RWPE2 (cell line): ENCODE data around the gene MMP10.
"Not testable (repeated sequence)": the region's sequence is repeated elsewhere in the genome, so short reads cannot be mapped to it uniquely, and the experiment has no call there.

Experiments
- ATAC-seq: fragments of 200-7000 bp; cut with Tn5 transposase; 3 replicates; pipeline ENCODE4 v1.9.1; 2021; ENCODE audit warnings: low read depth
- DNase-seq: peaks from one replicate; pipeline ENCODE4 v3.0.0-alpha.2; 2020; ENCODE audit warnings: low spot score
- H3K27ac ChIP-seq: fragments of 450-650 bp; 2 replicates; pipeline ENCODE4 v1.5.1; 2017; ENCODE audit warnings: mild to moderate bottlenecking; ENCODE audit not compliant: poor library complexity, severe bottlenecking
- H3K27me3 ChIP-seq: fragments of 250-450 bp; sonication (Bioruptor Pico); 2 replicates; pipeline ENCODE4 v1.5.1; 2021; ENCODE audit warnings: mild to moderate bottlenecking, moderate library complexity; ENCODE audit not compliant: insufficient read depth, poor library complexity, severe bottlenecking
- H3K36me3 ChIP-seq: fragments of 250-450 bp; sonication (Bioruptor Pico); 2 replicates; pipeline ENCODE4 v1.5.1; 2020; ENCODE audit warnings: low read depth, mild to moderate bottlenecking, moderate library complexity
- H3K4me1 ChIP-seq: fragments of 250-450 bp; sonication (Bioruptor Pico); 2 replicates; pipeline ENCODE4 v1.5.1; 2021; ENCODE audit warnings: mild to moderate bottlenecking, moderate library complexity; ENCODE audit not compliant: insufficient read depth, poor library complexity, severe bottlenecking
- H3K4me3 ChIP-seq: fragments of 250-450 bp; sonication (Bioruptor Pico); 2 replicates; pipeline ENCODE4 v1.5.1; 2021; ENCODE audit warnings: mild to moderate bottlenecking, moderate library complexity; ENCODE audit not compliant: severe bottlenecking
- H3K9me3 ChIP-seq: fragments of 250-450 bp; sonication (Bioruptor Pico); 2 replicates; pipeline ENCODE4 v1.5.1; 2021; ENCODE audit warnings: mild to moderate bottlenecking, moderate library complexity; ENCODE audit not compliant: severe bottlenecking
- CTCF ChIP-seq: fragments of 450-650 bp; IDR thresholded peaks from one replicate; pipeline ENCODE4 v1.5.1; 2017; ENCODE audit warnings: mild to moderate bottlenecking, moderate library complexity; ENCODE audit not compliant: poor library complexity, severe bottlenecking

Gene MMP10

GRCh38 chr11:102733232-102733875 lies 47.1 kb downstream of the MMP10 start:
- no peaks in the 10 kb centered on the region for H3K9me3 ChIP-seq
- peak; percentile 96 for TF ChIP-seq CTCF
- ATAC-seq (peak; percentile 94), DNase-seq (no peak)
- no peaks in the 10 kb centered on the region for H3K27me3 ChIP-seq
- no peak overlapping the region for H3K4me3 ChIP-seq
- no peak overlapping the region for H3K27ac ChIP-seq
- H3K36me3 ChIP-seq = no peaks in the 10 kb centered on the region
- H3K4me1 ChIP-seq = peaks cover under 1% of the 10 kb centered on the region

GRCh38 chr11:102730944-102731343 lies 49.5 kb downstream of the MMP10 start:
- not testable (repeated sequence) for H3K36me3 ChIP-seq

GRCh38 chr11:102729849-102730815 lies 50.3 kb downstream of the MMP10 start:
- Histone ChIP-seq H3K27me3 (no peaks in the 10 kb centered on the region), H3K4me1 (peaks cover 8% of the 10 kb centered on the region), H3K4me3 (no peak overlapping the region), H3K36me3 (no peaks in the 10 kb centered on the region), H3K27ac (no peak overlapping the region), H3K9me3 (no peaks in the 10 kb centered on the region)
- DNase-seq (no peak), ATAC-seq (no peak)
- TF ChIP-seq CTCF = no peak

More at GRCh38 chr11:102730944-102731343, 49.5 kb downstream of the MMP10 start:
- peak; percentile 51 for DNase-seq
- not testable (repeated sequence) for H3K4me1 ChIP-seq, H3K27me3 ChIP-seq, H3K9me3 ChIP-seq, ATAC-seq, H3K4me3 ChIP-seq, H3K27ac ChIP-seq

GRCh38 chr11:102727890-102728289 lies 52.5 kb downstream of the MMP10 start:
- DNase-seq = no peak
- peak; percentile 98 for ATAC-seq

More at GRCh38 chr11:102727890-102728289, 52.5 kb downstream of the MMP10 start:
- no peak overlapping the region for H3K27ac ChIP-seq
- no peak overlapping the region for H3K4me3 ChIP-seq
- peaks cover 8% of the 10 kb centered on the region for H3K4me1 ChIP-seq
- no peaks in the 10 kb centered on the region for H3K9me3 ChIP-seq
- no peaks in the 10 kb centered on the region for H3K36me3 ChIP-seq
- H3K27me3 ChIP-seq = no peaks in the 10 kb centered on the region
- no peak for TF ChIP-seq CTCF
